Testis (tissue), 2 donors: ENCODE data around the gene WFDC5.

Experiments used
- CTCF ChIP-seq, 3 experiments: fragments of 450-650 bp in 2 of 3; fragments of 200-600 bp in 1 of 3; sonication (generic) in 1 of 3; IDR thresholded peaks; one replicate each; pipeline ENCODE4 v1.5.1; 2016 to 2019; ENCODE audit warnings: antibody characterized with exemption in 3 of 3, mild to moderate bottlenecking in 2 of 3, moderate library complexity in 1 of 3
- POLR2A ChIP-seq: fragments of 450-650 bp; IDR thresholded peaks from one replicate; pipeline ENCODE4 v1.6.1; 2017; ENCODE audit warnings: antibody characterized with exemption, mild to moderate bottlenecking, moderate library complexity

GRCh38 chr20:45128099-45128498, 13.1 kb upstream of the WFDC5 start:
- TF ChIP-seq CTCF (IDR thresholded peaks at IDR 0.05) (no peak), POLR2A (no peak)
